ENCODE data around the gene TMEM101. TPM values are rescaled to one million over a fixed set of nuclear protein-coding genes. Genes with fewer than 3 reads are reported as not detected.
"Not testable (repeated sequence)": the region's sequence is repeated elsewhere in the genome, so short reads cannot be mapped to it uniquely, and the experiment has no call there.

TMEM101 gene
- total RNA-seq, 1 donor from 2014 or later = 25.9 TPM

GRCh38 chr17:44023545-44024270 lies 8.9 kb upstream of the TMEM101 start:
- DNase-seq = no peak

GRCh38 chr17:44022246-44022645 lies 7.5 kb upstream of the TMEM101 start:
- DNase-seq = no peak

- not testable (repeated sequence) for DNase-seq
Observed at GRCh38 chr17:44021227-44021626, 6.5 kb upstream of the TMEM101 start.

- DNase-seq = no peak
Observed at GRCh38 chr17:44014133-44014436, 678 bp downstream of the TMEM101 start.

DNA sequence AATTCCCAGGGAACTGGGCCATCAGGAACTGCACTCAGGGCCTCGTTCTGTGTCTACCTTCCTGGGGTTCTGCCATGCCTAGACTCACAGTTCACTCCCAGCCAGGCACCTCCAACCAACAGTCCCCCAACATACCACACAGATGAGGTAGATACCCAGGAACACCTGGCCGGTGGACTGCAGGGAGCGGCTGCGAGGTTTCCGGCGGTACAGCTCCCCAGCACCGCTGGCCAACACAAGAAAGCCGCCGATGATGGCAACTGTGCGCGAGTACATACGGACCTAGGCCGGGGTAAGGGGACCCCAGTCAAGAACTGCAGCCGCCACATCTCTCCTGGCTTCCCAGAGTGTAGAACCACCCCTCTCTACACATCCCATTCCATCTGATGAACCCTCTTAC lies 1.9 kb downstream of the TMEM101 start:
- DNase-seq = no peak

DNA sequence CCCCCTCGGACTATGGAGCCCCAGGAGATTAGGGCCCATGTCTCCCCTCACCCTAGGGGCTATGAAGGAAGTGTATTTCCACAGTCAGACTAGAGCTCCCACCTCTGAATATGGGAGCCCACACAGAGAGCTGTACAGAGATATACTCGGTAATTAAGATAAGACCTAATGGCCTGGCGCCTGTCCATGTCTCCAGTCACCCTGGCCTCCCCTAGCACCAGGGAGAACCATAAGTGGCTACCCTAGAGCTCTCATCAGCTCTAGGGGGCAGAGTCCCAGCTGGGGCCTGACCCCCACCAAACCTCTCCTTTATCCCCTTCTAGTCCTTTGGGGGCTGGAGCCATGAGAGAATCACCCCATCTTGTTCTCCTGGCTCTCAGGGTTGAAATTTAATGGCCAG lies 2.4 kb downstream of the TMEM101 start:
- no peak for DNase-seq

- no peak for DNase-seq
Observed at GRCh38 chr17:44011876-44012275, 2.9 kb downstream of the TMEM101 start.

DNA sequence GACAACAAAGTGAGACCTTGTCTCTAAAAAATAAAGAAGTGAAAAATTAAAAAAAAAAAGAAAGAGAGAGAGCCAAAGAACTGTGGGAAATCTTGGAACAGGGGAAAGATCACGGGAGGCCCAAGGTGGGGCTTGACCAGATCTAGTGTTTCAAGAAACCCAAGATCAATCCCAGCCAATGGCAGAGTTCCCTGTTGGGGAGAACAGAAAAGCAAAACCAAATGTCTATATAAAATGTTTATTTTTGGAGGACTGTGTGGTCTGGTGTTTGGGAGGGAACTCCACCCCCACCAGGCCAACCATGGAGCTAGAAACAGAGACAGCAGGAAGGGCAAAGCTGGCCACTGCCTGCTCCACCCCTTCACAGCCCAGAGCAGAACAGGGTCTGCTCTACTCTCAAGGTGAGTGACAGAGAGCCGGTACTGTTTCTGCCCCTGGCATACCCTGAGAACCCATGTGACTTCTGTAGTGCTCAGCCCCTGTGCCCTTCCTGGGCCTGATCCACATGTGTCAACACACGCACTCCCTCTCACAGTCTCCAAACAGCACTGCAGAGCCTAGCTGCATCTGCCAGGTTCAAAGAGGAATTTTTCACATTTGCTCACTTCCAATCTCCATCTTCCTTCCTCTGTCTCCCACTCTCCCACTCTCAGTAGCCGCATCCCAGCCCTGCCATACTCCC lies 3.7 kb downstream of the TMEM101 start:
- no peak for DNase-seq

DNA sequence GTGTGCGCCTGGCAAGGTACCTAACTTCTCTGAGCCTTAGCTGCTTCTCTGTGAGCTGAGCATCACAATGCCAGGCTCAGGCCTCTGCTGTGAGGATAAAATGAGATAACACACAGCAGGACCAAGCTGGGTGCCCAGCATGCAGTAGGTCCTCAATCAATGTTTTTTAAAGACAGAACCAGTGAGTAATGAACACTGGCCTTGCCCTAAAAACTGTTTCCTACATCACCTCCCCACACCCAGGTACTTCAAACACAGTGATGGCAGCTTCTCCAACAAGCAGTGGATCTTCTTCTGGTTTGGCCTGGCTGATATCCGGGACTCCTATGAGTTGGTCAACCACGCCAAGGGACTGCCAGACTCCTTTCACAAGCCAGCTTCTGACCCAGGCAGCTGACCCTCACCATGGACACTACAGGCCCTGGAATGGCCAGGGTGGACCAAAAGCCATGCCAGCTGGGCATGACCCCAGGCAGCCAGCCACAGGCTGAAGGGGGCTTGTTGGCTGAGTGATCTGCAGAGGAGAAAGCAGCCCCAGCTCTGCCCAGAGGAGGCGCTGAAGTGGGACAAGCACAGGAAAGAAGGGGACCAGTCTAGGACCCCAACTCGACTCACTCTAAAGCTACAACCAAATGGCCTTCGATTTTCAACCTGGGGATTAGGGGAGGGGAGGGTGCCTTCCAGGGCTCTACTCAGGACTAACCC lies 6.4 kb downstream of the TMEM101 start:
- no peak for DNase-seq

GRCh38 chr17:44007346-44008204 lies 7.2 kb downstream of the TMEM101 start:
- no peak for DNase-seq

DNA sequence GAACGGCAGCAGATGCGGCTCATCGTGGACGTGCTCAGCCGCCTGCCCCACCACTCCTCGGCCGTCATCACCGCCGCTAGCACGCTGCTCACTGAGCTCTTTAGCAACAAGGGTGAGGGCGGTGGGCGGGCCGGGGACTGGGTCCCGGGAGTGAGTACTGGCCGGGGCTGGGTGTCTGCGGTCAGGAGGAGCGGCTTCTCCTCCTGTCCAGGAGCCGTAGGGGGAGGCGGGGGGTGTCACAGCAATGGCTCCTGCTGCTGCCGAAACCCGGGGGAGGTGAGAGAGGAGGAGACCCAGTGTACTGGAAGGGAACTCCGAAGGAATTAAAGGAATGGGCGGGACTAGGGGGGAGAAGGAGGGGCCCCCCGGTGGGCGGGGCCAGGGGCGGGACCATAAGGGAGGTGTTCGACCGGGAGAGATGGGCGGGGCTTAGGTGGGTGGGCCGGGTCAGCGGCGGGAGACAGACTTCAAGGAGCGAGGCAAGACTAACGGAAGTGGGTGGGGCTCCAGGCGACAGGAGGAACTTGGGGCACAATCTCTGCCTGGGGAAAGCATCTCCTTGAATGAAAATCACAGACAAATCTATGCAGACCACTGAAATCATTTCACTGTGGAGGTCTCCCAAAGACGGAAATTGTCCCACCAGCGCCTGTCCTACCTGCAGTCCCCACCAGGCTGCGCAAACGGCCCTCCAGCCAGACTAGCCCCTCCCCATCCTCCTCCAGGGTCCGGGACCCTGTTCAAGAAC lies 8.0 kb downstream of the TMEM101 start:
- peak; percentile 86 for DNase-seq

DNA sequence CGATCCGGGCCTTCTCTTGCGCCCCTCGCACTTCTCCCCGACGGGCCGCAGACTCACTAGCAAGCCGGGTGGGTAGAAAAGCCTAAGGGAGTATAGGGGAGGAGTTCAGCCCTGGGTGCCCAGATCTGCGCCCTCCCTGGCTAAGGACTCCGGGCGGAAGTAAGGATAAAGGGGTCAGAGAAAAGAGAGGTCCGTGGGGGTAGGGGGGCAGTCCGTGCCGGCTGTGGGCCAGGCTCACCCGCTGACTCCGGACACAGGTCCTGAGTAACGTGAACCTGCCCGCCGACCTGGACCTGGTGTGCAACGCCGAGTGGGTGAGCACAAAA lies 8.5 kb downstream of the TMEM101 start:
- no peak for DNase-seq

DNA sequence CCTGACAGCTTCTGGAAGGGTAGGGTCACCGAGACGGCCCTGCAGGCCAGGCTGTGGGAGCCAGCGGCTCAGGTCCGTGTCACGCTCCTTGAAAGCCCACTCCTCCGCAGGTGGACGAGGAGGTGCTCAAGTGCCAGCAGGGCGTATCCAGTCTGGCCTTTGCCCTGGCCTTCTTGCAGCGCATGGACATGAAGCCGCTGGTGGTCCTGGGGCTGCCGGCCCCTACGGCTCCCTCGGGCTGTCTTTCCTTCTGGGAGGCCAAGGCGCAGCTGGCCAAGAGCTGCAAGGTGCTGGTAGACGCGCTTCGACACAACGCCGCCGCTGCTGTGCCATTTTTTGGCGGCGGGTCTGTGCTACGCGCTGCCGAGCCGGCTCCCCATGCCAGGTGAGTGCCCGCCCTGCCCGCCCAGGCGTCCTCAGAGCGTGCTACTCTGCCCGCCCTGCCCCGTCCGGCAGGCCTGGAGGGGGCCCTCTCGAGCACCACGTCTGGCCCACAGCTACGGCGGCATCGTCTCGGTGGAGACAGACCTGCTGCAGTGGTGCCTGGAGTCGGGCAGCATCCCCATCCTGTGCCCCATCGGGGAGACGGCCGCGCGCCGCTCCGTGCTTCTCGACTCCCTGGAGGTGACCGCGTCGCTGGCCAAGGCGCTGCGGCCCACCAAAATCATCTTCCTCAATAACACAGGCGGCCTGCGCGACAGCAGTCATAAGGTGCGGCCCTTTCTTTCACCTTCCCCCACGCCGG lies 9.1 kb downstream of the TMEM101 start:
- no peak for DNase-seq

DNA sequence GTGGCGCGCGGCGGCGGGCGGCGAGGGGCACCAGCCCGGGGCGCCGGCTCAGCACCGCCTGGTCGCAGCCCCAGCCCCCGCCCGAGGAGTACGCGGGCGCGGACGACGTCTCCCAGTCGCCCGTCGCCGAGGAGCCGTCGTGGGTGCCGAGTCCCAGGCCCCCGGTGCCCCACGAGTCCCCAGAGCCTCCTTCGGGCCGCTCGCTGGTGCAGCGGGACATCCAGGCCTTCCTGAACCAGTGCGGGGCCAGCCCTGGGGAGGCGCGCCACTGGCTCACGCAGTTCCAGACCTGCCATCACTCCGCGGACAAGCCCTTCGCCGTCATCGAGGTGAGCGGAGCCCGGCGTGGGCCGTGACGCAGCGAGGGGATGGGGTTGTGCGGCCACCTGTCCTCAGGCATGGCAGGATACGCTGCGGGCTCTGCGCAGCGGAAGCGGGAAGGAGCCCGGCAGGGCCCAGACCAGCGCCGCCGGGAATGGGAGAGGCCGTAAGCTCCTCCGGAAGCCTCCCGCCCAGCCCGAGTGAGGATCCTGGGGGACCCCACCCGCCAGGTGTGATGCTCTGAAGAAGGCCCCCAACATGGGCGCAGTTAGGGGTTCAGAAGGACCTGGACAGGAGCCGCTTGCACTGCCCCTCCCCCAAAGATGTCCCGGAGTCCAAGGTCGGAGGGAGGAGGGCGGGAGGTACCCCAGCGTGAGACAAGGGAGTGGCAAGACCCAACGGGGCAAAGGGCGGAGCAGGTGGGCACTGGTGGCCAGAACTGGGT lies 9.8 kb downstream of the TMEM101 start:
- no peak for DNase-seq

- no peak for DNase-seq
Observed at GRCh38 chr17:44004077-44004760, 10.5 kb downstream of the TMEM101 start, which contains the start of gene NAGS. Gene NAGS, plus strand, starts transcription at chr17:44004622. Its CDS starts 42 bp downstream, at chr17:44004664.

GRCh38 chr17:44002141-44002848 lies 12.5 kb downstream of the TMEM101 start:
- no peak for DNase-seq

- DNase-seq = no peak
Observed at GRCh38 chr17:44001461-44001920, 13.3 kb downstream of the TMEM101 start.

DNA sequence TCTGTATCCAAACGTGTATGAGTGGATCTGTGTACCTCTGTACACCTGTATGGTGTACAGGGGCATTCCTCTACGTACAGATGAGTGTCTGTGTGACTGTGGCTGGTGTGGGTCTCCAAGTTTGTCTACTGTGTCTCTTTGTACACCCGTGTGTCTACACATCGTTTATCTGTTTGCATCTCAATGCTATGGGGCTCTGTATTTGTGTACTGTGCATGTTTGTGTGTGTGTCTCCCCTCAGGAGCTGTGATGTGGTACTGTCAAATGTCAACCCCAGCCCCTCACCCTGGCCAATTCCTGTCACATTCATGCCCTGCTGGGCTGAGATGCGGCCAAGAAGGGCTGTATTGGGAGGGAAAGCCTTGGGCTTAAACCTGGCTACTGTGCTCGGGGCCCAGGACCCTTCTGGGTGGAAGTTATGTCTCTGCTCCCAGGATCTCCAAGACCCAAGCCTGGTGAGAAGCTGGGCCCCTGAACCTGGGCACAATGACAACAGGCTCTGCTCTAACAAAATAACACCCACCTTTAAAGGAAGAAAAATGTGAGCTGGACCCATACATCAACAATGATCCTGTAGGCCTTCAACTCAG lies 13.8 kb downstream of the TMEM101 start:
- no peak for DNase-seq
